BLaER1 treated with 17β-estradiol and CSF1 and Interleukin-3, amounts not matched to agents 10 nM and 100 nM (cell line): ENCODE measurements around the gene RTL9.
"Not testable (repeated sequence)": the region's sequence is repeated elsewhere in the genome, so short reads cannot be mapped to it uniquely, and the experiment has no call there.

Source experiments
- H3K27ac ChIP-seq, 11 experiments: shearing (Covaris generic); formaldehyde crosslinking; 2 replicates each; pipeline ENCODE4 v1.8.1; 2022
- H3K27me3 ChIP-seq, 11 experiments: shearing (Covaris generic); formaldehyde crosslinking; 2 replicates each; pipeline ENCODE4 v1.8.1; 2022
- H3K36me3 ChIP-seq, 11 experiments: shearing (Covaris generic); formaldehyde crosslinking; 2 replicates each; pipeline ENCODE4 v1.8.1; 2022
- H3K4me1 ChIP-seq, 10 experiments: shearing (Covaris generic); formaldehyde crosslinking; 2 replicates each; pipeline ENCODE4 v1.8.1; 2022
- H3K4me2 ChIP-seq, 11 experiments: shearing (Covaris generic); formaldehyde crosslinking; 2 replicates each; pipeline ENCODE4 v1.8.1; 2022
- H3K4me3 ChIP-seq, 10 experiments: shearing (Covaris generic); formaldehyde crosslinking; 2 replicates each; pipeline ENCODE4 v1.8.1; 2022
- H3K9ac ChIP-seq, 11 experiments: shearing (Covaris generic); formaldehyde crosslinking; 2 replicates each; pipeline ENCODE4 v1.8.1; 2022
- H3K9me3 ChIP-seq, 11 experiments: shearing (Covaris generic); formaldehyde crosslinking; replicated peaks in 1 of 11; 2 replicates each; pipeline ENCODE4 v1.8.1; 2022
- H4K20me1 ChIP-seq, 11 experiments: shearing (Covaris generic); formaldehyde crosslinking; 2 replicates each; pipeline ENCODE4 v1.8.1; 2022
- Cebpa-rat ChIP-seq, 11 experiments: shearing (Covaris generic); IDR thresholded peaks; 2 replicates each; pipeline ENCODE4 v1.8.1; 2022

Gene RTL9

DNA sequence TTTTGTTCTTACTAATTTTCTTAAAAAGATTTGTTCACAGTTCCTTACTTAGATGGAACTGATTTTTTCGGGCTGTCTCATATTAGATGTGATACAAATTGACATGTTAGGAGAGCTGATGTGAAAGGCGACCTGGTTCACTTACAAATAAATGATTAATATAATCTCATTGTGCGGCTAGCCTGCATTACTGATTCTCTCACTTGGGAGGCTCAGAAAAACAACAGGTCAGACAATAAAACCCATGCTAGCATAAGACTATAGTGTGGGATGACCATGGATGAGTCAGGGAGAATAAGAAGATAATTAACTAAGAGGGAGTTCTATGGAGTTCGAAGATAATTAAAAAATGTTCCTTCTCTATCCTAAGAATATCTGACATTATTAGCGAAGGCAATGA, 40.8 kb downstream of the RTL9 start:
- H3K4me2 ChIP-seq, result no peak overlapping the region
- H3K9me3 ChIP-seq, result no peaks in the 10 kb centered on the region
- no peak overlapping the region for H3K4me3 ChIP-seq
- H3K4me1 ChIP-seq, result peaks cover 0 to 6% (median 0%) of the 10 kb centered on the region in 10 experiments; a peak in 1 of 20 replicates
- TF ChIP-seq Cebpa-rat (IDR thresholded peaks at IDR 0.05), result no peak
- H3K9ac ChIP-seq, result no peak overlapping the region
- no peaks in the 10 kb centered on the region for H3K36me3 ChIP-seq
- no peak overlapping the region for H3K27ac ChIP-seq
- peaks cover 98 to 100% (median 100%) of the 10 kb centered on the region in 11 experiments for H3K27me3 ChIP-seq
- H4K20me1 ChIP-seq, result peaks cover 0 to 13% (median 0%) of the 10 kb centered on the region in 11 experiments; a peak in 5 of 22 replicates

DNA sequence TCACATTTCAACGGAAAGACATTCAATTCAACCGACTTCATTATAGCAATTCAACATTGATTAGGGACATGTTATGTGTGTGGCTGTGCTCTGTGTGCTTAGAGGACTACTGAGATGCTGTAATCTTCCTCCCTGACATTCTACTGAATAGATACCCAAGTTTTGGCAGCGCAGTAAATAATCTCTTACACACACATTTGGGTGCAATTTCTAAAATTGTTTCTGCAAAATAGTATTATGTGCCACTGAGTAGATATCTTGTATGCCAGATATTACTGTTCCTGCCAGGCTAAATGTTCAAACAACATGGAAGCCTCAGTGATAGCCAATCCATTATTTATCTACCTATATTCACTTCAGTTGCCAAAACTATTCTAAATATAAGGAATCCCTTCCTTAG, 41.3 kb downstream of the RTL9 start:
- H3K4me3 ChIP-seq, result no peak overlapping the region
- no peak overlapping the region for H3K4me2 ChIP-seq
- peaks cover 0 to 2% (median 0%) of the 10 kb centered on the region in 10 experiments; a peak in 1 of 20 replicates for H3K4me1 ChIP-seq
- TF ChIP-seq Cebpa-rat (IDR thresholded peaks at IDR 0.05), result no peak
- no peak overlapping the region for H3K9ac ChIP-seq
- H4K20me1 ChIP-seq, result peaks cover 0 to 10% (median 0%) of the 10 kb centered on the region in 11 experiments; a peak in 5 of 22 replicates
- peaks cover 97 to 100% (median 99%) of the 10 kb centered on the region in 11 experiments for H3K27me3 ChIP-seq
- no peak overlapping the region for H3K27ac ChIP-seq
- H3K36me3 ChIP-seq, result no peaks in the 10 kb centered on the region
- no peaks in the 10 kb centered on the region for H3K9me3 ChIP-seq

DNA sequence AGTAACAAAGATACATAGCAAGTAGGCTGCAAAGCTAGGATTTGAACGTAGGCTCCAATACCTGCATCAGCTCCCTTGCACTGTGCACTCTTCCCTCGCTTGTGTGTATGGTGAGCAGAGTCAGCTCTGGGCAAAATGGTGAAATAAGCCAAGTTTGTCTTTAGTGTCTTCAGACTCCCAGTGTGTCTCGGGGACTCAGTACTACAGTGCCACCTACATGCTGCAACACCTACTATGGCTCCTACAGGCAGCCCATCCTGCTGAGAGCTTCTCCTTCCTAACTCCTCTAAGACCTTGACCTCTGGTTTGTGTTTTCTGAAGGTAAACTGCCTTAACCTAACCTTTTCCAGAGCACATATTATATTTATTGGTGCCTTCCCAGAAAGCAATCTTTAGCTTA, 42.5 kb downstream of the RTL9 start:
- no peaks in the 10 kb centered on the region for H3K36me3 ChIP-seq
- no peak overlapping the region for H3K4me3 ChIP-seq
- no peaks in the 10 kb centered on the region for H3K4me1 ChIP-seq
- H3K9me3 ChIP-seq, result no peaks in the 10 kb centered on the region
- TF ChIP-seq Cebpa-rat (IDR thresholded peaks at IDR 0.05), result no peak
- peaks cover 0 to 9% (median 0%) of the 10 kb centered on the region in 11 experiments; a peak in 5 of 22 replicates for H4K20me1 ChIP-seq
- peaks cover 96 to 100% (median 99%) of the 10 kb centered on the region in 11 experiments for H3K27me3 ChIP-seq
- H3K27ac ChIP-seq, result no peak overlapping the region
- no peak overlapping the region for H3K4me2 ChIP-seq
- no peak overlapping the region for H3K9ac ChIP-seq

DNA sequence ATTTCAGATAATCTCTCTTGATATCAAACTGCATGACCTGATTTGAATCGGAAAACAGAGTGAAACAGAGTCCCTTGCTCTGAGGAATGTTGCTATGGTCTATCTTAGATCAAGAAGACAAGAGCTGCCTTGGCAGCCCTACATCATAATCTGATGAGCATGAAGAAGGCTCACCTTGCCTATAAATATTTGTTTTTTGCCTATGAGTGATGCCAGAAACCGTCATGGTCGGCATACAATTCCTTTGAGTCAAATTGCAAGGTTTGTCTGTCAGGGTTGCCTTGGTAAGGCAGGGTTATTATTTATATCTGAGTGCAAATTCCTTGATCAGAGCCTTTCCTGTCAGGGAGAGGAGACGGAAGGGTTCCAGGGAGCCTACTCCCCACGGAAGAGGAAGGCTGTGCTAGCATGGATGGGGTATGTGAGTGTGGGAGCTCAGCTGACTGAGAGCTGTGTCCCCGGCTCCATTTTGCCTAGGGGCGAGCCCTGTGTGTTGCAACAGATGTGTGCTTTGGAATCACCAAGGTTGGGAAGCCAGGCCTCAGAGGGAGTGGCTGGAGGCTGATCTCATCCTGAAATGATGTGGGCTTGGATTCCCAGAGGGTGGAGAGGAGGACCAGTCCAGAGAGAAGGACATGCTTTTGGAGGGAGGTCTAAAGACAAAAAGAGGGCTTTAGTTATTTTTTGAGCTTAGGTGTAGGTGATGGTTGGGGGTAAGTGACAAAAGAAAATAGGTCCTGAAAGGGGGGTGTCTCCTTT, 43.6 kb downstream of the RTL9 start:
- H3K27ac ChIP-seq, result no peak overlapping the region
- H3K9ac ChIP-seq, result no peak overlapping the region
- no peak for TF ChIP-seq Cebpa-rat (IDR thresholded peaks at IDR 0.05)
- no peak overlapping the region for H3K4me2 ChIP-seq
- peaks cover 0 to 9% (median 0%) of the 10 kb centered on the region in 11 experiments; a peak in 4 of 22 replicates for H4K20me1 ChIP-seq
- peaks cover 95 to 100% (median 97%) of the 10 kb centered on the region in 11 experiments for H3K27me3 ChIP-seq
- no peaks in the 10 kb centered on the region for H3K4me1 ChIP-seq
- no peak overlapping the region for H3K4me3 ChIP-seq
- H3K36me3 ChIP-seq, result no peaks in the 10 kb centered on the region
- no peaks in the 10 kb centered on the region for H3K9me3 ChIP-seq

DNA sequence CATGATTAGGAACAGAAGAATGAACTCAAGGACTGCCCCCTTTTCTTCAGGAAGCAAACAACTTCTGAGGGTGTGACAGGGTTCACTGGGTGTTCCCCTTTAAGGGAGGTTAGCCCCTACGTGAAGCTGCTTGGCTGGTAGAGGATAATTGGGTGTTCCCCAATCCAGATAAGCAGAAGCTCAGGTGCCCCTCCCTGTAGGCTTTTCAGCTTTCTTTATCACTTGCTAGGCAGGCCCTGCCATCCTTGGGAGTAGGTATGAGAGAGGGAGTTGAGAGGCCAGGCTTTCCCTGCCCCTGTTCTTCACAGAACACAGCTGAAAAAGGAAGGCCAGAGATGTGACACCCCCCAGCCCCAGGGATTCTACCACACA, 44.2 kb downstream of the RTL9 start:
- no peak for TF ChIP-seq Cebpa-rat (IDR thresholded peaks at IDR 0.05)
- Histone ChIP-seq H3K27me3 (peaks cover 95 to 100% (median 97%) of the 10 kb centered on the region in 11 experiments), H3K4me1 (no peaks in the 10 kb centered on the region), H4K20me1 (peaks cover 0 to 10% (median 0%) of the 10 kb centered on the region in 11 experiments; a peak in 2 of 22 replicates), H3K9me3 (no peaks in the 10 kb centered on the region), H3K27ac (no peak overlapping the region), H3K36me3 (no peaks in the 10 kb centered on the region), H3K9ac (no peak overlapping the region), H3K4me2 (no peak overlapping the region), H3K4me3 (no peak overlapping the region)

DNA sequence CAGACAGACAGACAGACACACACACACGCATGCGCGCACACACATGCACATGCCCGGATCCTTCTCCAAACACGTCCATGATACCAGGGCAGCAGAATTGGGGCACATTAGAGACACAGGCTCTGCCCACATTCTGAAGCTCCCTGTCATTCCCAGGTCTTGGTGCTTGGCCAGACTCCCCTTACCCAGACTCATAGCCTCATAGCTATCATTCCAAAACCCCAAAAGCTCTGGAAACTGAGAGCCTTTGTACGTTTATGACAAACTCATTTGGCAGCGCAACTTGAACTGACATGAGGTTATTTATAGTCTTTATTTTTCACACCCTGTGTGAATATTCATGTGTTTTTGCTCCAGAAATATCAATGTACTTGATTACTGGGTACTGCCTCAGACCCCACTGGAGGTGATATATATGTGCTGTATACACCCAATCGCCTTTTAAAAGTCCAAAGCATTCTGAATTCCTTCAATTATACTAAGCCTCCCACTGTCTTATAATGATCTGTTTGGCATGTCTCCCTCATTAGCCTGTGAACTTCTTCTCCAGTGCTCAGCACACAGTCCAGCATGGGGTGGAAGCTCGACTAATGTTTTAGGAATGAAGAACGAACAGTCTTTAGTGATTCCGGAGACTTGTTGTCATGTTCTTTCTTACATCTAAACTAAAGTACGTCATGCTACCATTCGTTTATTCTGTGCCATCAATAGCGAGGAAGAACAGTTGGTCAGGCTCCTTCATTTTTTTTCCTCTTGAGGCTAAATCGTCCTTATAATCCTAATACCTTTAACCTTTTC, 45.0 kb downstream of the RTL9 start:
- Histone ChIP-seq H3K36me3 (no peaks in the 10 kb centered on the region), H4K20me1 (peaks cover 0 to 15% (median 0%) of the 10 kb centered on the region in 11 experiments; a peak in 2 of 22 replicates), H3K27me3 (peaks cover 95 to 100% (median 97%) of the 10 kb centered on the region in 11 experiments), H3K27ac (no peak overlapping the region), H3K4me3 (no peak overlapping the region), H3K9me3 (no peaks in the 10 kb centered on the region), H3K9ac (no peak overlapping the region), H3K4me1 (no peaks in the 10 kb centered on the region), H3K4me2 (no peak overlapping the region)
- no peak for TF ChIP-seq Cebpa-rat (IDR thresholded peaks at IDR 0.05)

DNA sequence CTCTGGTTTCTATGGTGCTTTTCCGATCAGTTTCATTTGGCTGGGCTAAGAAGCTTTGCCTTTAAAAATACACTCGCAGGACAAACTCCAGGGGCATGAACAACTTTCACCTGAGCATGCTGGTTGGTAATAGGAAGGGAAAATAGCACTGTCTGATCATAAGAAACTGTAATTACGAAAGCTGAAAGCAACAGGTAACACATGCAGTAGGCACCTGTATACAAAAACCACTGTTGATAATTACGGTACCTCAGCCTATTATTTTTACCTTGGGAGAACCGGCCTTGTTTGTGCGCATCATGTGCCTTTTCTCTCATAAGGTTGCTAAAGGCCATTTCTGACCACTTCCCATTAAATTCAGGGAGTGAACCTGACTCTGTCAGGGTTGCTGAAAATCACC, 45.7 kb downstream of the RTL9 start:
- Histone ChIP-seq H3K27ac (no peak overlapping the region), H3K4me2 (no peak overlapping the region), H3K4me1 (no peaks in the 10 kb centered on the region), H4K20me1 (peaks cover 0 to 15% (median 0%) of the 10 kb centered on the region in 11 experiments; a peak in 2 of 22 replicates), H3K36me3 (no peaks in the 10 kb centered on the region), H3K9ac (no peak overlapping the region), H3K27me3 (peaks cover 95 to 100% (median 97%) of the 10 kb centered on the region in 11 experiments), H3K9me3 (no peaks in the 10 kb centered on the region), H3K4me3 (no peak overlapping the region)
- TF ChIP-seq Cebpa-rat (IDR thresholded peaks at IDR 0.05), result no peak

DNA sequence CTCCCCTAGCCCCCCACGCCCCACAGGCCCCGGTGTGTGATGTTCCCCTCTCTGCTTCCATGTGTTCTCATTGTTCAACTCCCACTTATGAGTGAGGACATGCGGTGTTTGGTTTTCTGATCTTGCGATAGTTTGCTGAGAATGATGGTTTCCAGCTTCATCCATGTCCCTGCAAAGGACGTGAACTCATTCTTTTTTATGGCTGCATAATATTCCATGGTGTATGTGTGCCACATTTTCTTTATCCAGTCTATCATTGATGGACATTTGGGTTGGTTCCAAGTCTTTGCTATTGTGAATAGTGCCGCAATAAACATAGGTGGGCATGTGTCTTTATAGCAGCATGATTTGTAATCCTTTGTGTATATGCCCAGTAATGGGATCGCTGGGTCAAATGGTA, 47.6 kb downstream of the RTL9 start:
- not testable (repeated sequence) for H3K9ac ChIP-seq, H3K4me3 ChIP-seq, H3K9me3 ChIP-seq, H3K27ac ChIP-seq, H3K36me3 ChIP-seq, H3K4me2 ChIP-seq
- H3K27me3 ChIP-seq, result peaks cover 94 to 100% (median 97%) of the 10 kb centered on the region in 11 experiments
- peaks cover 0 to 12% (median 0%) of the 10 kb centered on the region in 10 experiments; a peak in 4 of 20 replicates for H3K4me1 ChIP-seq
- H4K20me1 ChIP-seq, result peaks cover 0 to 11% (median 0%) of the 10 kb centered on the region in 11 experiments; a peak in 2 of 22 replicates

DNA sequence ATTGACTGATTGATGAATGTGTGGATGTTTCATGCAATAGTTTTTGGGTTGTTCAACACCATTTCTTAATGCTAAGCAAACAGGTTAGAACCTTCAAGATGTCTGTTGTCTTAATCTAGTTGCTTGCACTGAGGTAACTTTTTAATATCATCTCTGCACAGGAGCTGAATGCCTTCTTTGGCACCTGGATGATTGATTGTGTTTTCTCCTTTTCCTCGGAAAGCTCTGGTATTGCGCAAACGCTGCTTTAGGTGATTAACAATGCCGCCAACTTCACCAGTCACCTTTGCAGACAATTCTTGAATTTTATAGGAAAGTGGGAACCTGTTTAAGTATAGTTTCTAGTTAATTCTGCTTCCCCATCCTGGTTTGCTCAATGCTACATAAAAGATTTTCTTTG, 48.2 kb downstream of the RTL9 start:
- TF ChIP-seq Cebpa-rat (IDR thresholded peaks at IDR 0.05), result peak in 4 of 11 experiments; percentile 21 to 73 (median 50); a peak in 4 of 22 replicates

More for the DNA sequence above, 48.2 kb downstream of the RTL9 start:
- Histone ChIP-seq H3K27ac (no peak overlapping the region), H3K9ac (no peak overlapping the region), H3K4me3 (no peak overlapping the region), H3K36me3 (no peaks in the 10 kb centered on the region), H3K9me3 (no peaks in the 10 kb centered on the region), H3K4me2 (no peak overlapping the region), H3K4me1 (peaks cover 0 to 12% (median 0%) of the 10 kb centered on the region in 10 experiments; a peak in 4 of 20 replicates), H4K20me1 (peaks cover 0 to 10% (median 0%) of the 10 kb centered on the region in 11 experiments; a peak in 2 of 22 replicates), H3K27me3 (peaks cover 94 to 100% (median 97%) of the 10 kb centered on the region in 11 experiments)
